SK-N-SH (cell line): ENCODE data around the gene ELOVL2.

Experiments used
- FOXM1 ChIP-seq: IDR thresholded peaks from 2 replicates; pipeline ENCODE4 v1.4.0; 2012; ENCODE audit warnings: low read depth, mild to moderate bottlenecking
- TF ChIP-seq, protein P1 (sequence below): fragments of 200-600 bp; sonication (generic); IDR thresholded peaks from 2 replicates; pipeline ENCODE4 v1.6.1; 2017; ENCODE audit warnings: antibody characterized with exemption, mild to moderate bottlenecking, moderate library complexity

DNA sequence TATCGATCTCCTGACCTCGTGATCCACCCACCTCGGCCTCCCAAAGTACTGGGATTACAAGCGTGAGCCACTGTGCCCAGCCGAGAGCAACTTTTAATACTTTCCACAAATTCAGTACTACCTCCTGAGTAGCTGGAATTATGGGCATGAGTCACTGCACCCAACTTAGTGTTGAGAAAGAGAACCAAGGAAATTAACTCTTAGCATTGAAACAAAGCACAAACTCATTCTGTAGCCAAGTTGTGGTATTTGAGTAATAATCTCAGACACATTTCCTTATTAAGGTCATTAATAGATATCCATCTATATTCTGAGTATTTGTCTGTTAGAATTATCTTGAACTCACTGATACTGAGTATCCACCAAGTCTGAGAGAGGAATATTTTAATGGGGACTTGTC, 14.3 kb upstream of the ELOVL2 start:
- TF ChIP-seq, protein P1, sequence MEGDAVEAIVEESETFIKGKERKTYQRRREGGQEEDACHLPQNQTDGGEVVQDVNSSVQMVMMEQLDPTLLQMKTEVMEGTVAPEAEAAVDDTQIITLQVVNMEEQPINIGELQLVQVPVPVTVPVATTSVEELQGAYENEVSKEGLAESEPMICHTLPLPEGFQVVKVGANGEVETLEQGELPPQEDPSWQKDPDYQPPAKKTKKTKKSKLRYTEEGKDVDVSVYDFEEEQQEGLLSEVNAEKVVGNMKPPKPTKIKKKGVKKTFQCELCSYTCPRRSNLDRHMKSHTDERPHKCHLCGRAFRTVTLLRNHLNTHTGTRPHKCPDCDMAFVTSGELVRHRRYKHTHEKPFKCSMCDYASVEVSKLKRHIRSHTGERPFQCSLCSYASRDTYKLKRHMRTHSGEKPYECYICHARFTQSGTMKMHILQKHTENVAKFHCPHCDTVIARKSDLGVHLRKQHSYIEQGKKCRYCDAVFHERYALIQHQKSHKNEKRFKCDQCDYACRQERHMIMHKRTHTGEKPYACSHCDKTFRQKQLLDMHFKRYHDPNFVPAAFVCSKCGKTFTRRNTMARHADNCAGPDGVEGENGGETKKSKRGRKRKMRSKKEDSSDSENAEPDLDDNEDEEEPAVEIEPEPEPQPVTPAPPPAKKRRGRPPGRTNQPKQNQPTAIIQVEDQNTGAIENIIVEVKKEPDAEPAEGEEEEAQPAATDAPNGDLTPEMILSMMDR: no peak
- no peak for TF ChIP-seq FOXM1
